ENCODE data around the gene C1RL. TPM values are rescaled to one million over a fixed set of nuclear protein-coding genes. Genes with fewer than 3 reads are reported as not detected.

C1RL gene
- total RNA-seq, 1 donor from 2014 or later: 26.7 TPM

- no peak for DNase-seq
Measured at GRCh38 chr12:7091660-7092228, 17.3 kb downstream of the C1RL start.

- DNase-seq: no peak
Measured at GRCh38 chr12:7091171-7091570, 17.8 kb downstream of the C1RL start.

GRCh38 chr12:7090222-7090998 is 18.6 kb downstream of the C1RL start:
- DNase-seq: no peak

- no peak for DNase-seq
Measured at GRCh38 chr12:7089196-7089871, 19.7 kb downstream of the C1RL start.

- no peak for DNase-seq
Measured at GRCh38 chr12:7083125-7083524, 25.9 kb downstream of the C1RL start.

- no peak for DNase-seq
Measured at GRCh38 chr12:7081037-7081436, 28.0 kb downstream of the C1RL start.

GRCh38 chr12:7079826-7080125 is 29.2 kb downstream of the C1RL start:
- DNase-seq: no peak

- no peak for DNase-seq
Measured at GRCh38 chr12:7078163-7078562, 30.9 kb downstream of the C1RL start.

- no peak for DNase-seq
Measured at GRCh38 chr12:7076493-7076892, 32.5 kb downstream of the C1RL start.

GRCh38 chr12:7075939-7076338 is 33.1 kb downstream of the C1RL start:
- DNase-seq: no peak

GRCh38 chr12:7075518-7075917 is 33.5 kb downstream of the C1RL start:
- no peak for DNase-seq

- DNase-seq: peak; percentile 48
Measured at GRCh38 chr12:7073946-7074345, 35.1 kb downstream of the C1RL start.

- no peak for DNase-seq
Measured at GRCh38 chr12:7072554-7072953, 36.5 kb downstream of the C1RL start.

- no peak for DNase-seq
Measured at GRCh38 chr12:7072035-7072434, 37.0 kb downstream of the C1RL start.

- DNase-seq: no peak
Measured at GRCh38 chr12:7069386-7069785, 39.6 kb downstream of the C1RL start.

GRCh38 chr12:7068994-7069346 is 40.0 kb downstream of the C1RL start:
- DNase-seq: no peak

GRCh38 chr12:7068240-7068993 is 40.6 kb downstream of the C1RL start:
- DNase-seq: no peak

GRCh38 chr12:7067096-7067495 is 41.9 kb downstream of the C1RL start:
- DNase-seq: no peak

- no peak for DNase-seq
Measured at GRCh38 chr12:7066596-7066995, 42.4 kb downstream of the C1RL start.

GRCh38 chr12:7065073-7065623 is 43.9 kb downstream of the C1RL start:
- DNase-seq: no peak

- no peak for DNase-seq
Measured at GRCh38 chr12:7064516-7064915, 44.5 kb downstream of the C1RL start.

- no peak for DNase-seq
Measured at GRCh38 chr12:7061596-7061995, 47.4 kb downstream of the C1RL start.

- no peak for DNase-seq
Measured at GRCh38 chr12:7061138-7061537, 47.9 kb downstream of the C1RL start.

Data from dermis blood vessel endothelial cell (primary cell).